IMR-90 (cell line): ENCODE data around the gene KIF3B. TPM values are rescaled to one million over a fixed set of nuclear protein-coding genes. Genes with fewer than 3 reads are reported as not detected.

Experiments
- ATAC-seq: fragments of 200-7000 bp; cut with Tn5 transposase; 2 replicates; pipeline ENCODE4 v1.9.1; 2020; ENCODE audit warnings: low read depth, mild to moderate bottlenecking, moderate library complexity
- BruUV-seq: library from RNA; stranded (reverse); fragments of 400-500 nt; replicated peaks from 2 replicates; lab custom pipeline; 2021; lab: Mats Ljungman, UMichigan
- CTCF ChIA-PET: fragments of 300-600 bp; formaldehyde crosslinking; extraction: SDS; loops from one replicate; lab custom pipeline; 2021; ENCODE audit warnings: antibody characterized with exemption; lab: Yijun Ruan, JAX
- POLR2A ChIA-PET: fragments of 300-600 bp; sonication (Branson Sonifier 250); formaldehyde crosslinking; loops from one replicate; lab custom pipeline; 2022; ENCODE audit warnings: antibody characterized with exemption; ENCODE audit not compliant: unreplicated experiment; lab: Charles Lee
- DNase-seq: peaks from one replicate; pipeline ENCODE4 v3.0.0; 2013
- H2AFZ ChIP-seq: replicated peaks from 2 replicates; pipeline ENCODE3; 2013; ENCODE audit warnings: low read length, mild to moderate bottlenecking; ENCODE audit not compliant: poor library complexity
- H2AK5ac ChIP-seq: 2 replicates; pipeline ENCODE4 v1.6.1; 2013; ENCODE audit warnings: low read depth, low read length, inconsistent platforms
- H2AK9ac ChIP-seq: replicated peaks from 2 replicates; pipeline ENCODE3; 2013; ENCODE audit warnings: mild to moderate bottlenecking, low read depth, low read length, moderate library complexity; ENCODE audit not compliant: poor library complexity
- H2BK120ac ChIP-seq: 2 replicates; pipeline ENCODE4 v1.6.1; 2013; ENCODE audit warnings: low read depth, low read length, inconsistent platforms
- H2BK15ac ChIP-seq: 3 replicates; pipeline ENCODE4 v1.6.1; 2013; ENCODE audit warnings: low read depth, low read length, inconsistent platforms
- H2BK20ac ChIP-seq: 2 replicates; pipeline ENCODE4 v1.6.1; 2013; ENCODE audit warnings: low read depth, mild to moderate bottlenecking, inconsistent platforms, low read length, moderate library complexity
- H2BK5ac ChIP-seq: 2 replicates; pipeline ENCODE4 v1.6.1; 2013; ENCODE audit warnings: mild to moderate bottlenecking, low read depth, low read length, inconsistent platforms; ENCODE audit not compliant: poor library complexity, severe bottlenecking
- H3K14ac ChIP-seq: replicated peaks from 2 replicates; pipeline ENCODE4 v1.6.1; 2013; ENCODE audit warnings: low read depth, low read length, inconsistent platforms
- H3K18ac ChIP-seq: 2 replicates; pipeline ENCODE4 v1.6.1; 2013; ENCODE audit warnings: low read depth, low read length, control low read depth
- H3K23ac ChIP-seq: 2 replicates; pipeline ENCODE4 v1.6.1; 2013; ENCODE audit warnings: low read depth, low read length, inconsistent platforms
- H3K27ac ChIP-seq: 2 replicates; pipeline ENCODE4 v1.5.1; 2013; ENCODE audit warnings: mild to moderate bottlenecking, control low read depth, low read length; ENCODE audit not compliant: insufficient read depth
- H3K27me3 ChIP-seq: 2 replicates; pipeline ENCODE4 v1.6.1; 2013; ENCODE audit warnings: low read length; ENCODE audit not compliant: control insufficient read depth, insufficient read depth
- H3K36me3 ChIP-seq: 2 replicates; pipeline ENCODE4 v1.6.1; 2013; ENCODE audit warnings: low read length, mixed read lengths; ENCODE audit not compliant: control insufficient read depth, insufficient read depth
- H3K4ac ChIP-seq: 2 replicates; pipeline ENCODE4 v1.6.1; 2013; ENCODE audit warnings: low read depth, low read length, inconsistent platforms
- H3K4me1 ChIP-seq: 2 replicates; pipeline ENCODE4 v1.6.1; 2013; ENCODE audit warnings: low read length, mixed read lengths; ENCODE audit not compliant: control insufficient read depth, insufficient read depth
- H3K4me2 ChIP-seq: 2 replicates; pipeline ENCODE4 v1.6.1; 2013; ENCODE audit warnings: low read depth, mild to moderate bottlenecking, control low read depth, low read length, moderate library complexity
- H3K4me3 ChIP-seq: 2 replicates; pipeline ENCODE4 v1.5.1; 2013; ENCODE audit warnings: low read depth, mild to moderate bottlenecking, control low read depth, low read length, moderate library complexity; ENCODE audit not compliant: insufficient read depth
- H3K56ac ChIP-seq: 2 replicates; pipeline ENCODE4 v1.6.1; 2013; ENCODE audit warnings: low read length, inconsistent platforms; ENCODE audit not compliant: insufficient read depth; ENCODE audit errors: extremely low read depth
- H3K79me1 ChIP-seq, 2 experiments: 2 replicates each; pipeline ENCODE4 v1.6.1; 2013; ENCODE audit warnings: low read length in 2 of 2, inconsistent platforms in 1 of 2, low read depth in 1 of 2
- H3K9ac ChIP-seq: 2 replicates; pipeline ENCODE4 v1.6.1; 2013; ENCODE audit warnings: low read depth, low read length, control low read depth
- H3K9me1 ChIP-seq: 2 replicates; pipeline ENCODE4 v1.6.1; 2013; ENCODE audit warnings: low read length, inconsistent platforms; ENCODE audit not compliant: insufficient read depth
- H3K9me3 ChIP-seq: 2 replicates; pipeline ENCODE4 v1.6.1; 2013; ENCODE audit warnings: low read length; ENCODE audit not compliant: control insufficient read depth, insufficient read depth
- H4K20me1 ChIP-seq: 2 replicates; pipeline ENCODE4 v1.6.1; 2013; ENCODE audit warnings: low read length, inconsistent platforms; ENCODE audit not compliant: insufficient read depth
- H4K5ac ChIP-seq: 2 replicates; pipeline ENCODE4 v1.6.1; 2013; ENCODE audit warnings: mild to moderate bottlenecking, low read depth, low read length, control low read depth
- H4K8ac ChIP-seq, 2 experiments: 2 replicates each; pipeline ENCODE4 v1.6.1; 2013; ENCODE audit warnings: low read depth in 2 of 2, low read length in 2 of 2, control low read depth in 1 of 2, inconsistent platforms in 1 of 2
- H4K91ac ChIP-seq: 2 replicates; pipeline ENCODE4 v1.6.1; 2013; ENCODE audit warnings: low read depth, low read length, inconsistent platforms; ENCODE audit not compliant: insufficient read depth
- CEBPB ChIP-seq: IDR thresholded peaks from 2 replicates; pipeline ENCODE4 v1.6.1; 2012; ENCODE audit warnings: low read depth, low read length, improper control_type of control experiment
- SMC3 ChIP-seq: fragments of 150-350 bp; IDR thresholded peaks from 2 replicates; pipeline ENCODE4 v1.6.1; 2016; ENCODE audit warnings: low read depth, mild to moderate bottlenecking, antibody characterized with exemption, low read length, moderate library complexity
- WGBS, 2 experiments: methylation state at CpG; one replicate each; pipeline versions ENCODE4 v1.1.5 to v1.1.7; 2013; ENCODE audit warnings: missing lambda C conversion rate in 2 of 2; ENCODE audit not compliant: insufficient read length in 1 of 2; ENCODE audit errors: extremely low coverage in 2 of 2; 5-methylcytosine and 5-hydroxymethylcytosine counted together
- dilution Hi-C: fragments of 300-500 bp; cut with HindIII; formaldehyde crosslinking; loops from one replicate; pipeline ENCODE4 v1.14.3; 2018; ENCODE audit warnings: low sequenced_read_pairs; ENCODE audit not compliant: unreplicated experiment
- in situ Hi-C: fragments of 300-500 bp; cut with MboI; formaldehyde crosslinking; loops from 3 replicates; pipeline ENCODE4 v1.14.3; 2019; ENCODE audit warnings: low sequenced_read_pairs, inconsistent platforms, mixed read lengths
- intact Hi-C: fragments of 100-400 bp; cut with micrococcal nuclease; formaldehyde crosslinking; loops from 2 replicates; pipeline ENCODE4 v1.10.0; 2022
- polyA plus RNA-seq, 3 experiments: library from polyadenylated mRNA; depleted of rRNA; stranded (reverse); fragments of >200 nt; gene quantifications; 2 replicates each; pipeline ENCODE4 v1.2.3, GENCODE V29; 2012; ENCODE audit warnings: low replicate concordance in 1 of 3
- total RNA-seq: library from RNA; depleted of rRNA; stranded (reverse); fragments of >200 nt; gene quantifications from 2 replicates; pipeline ENCODE4 v1.2.3, GENCODE V29; 2012
- TF ChIP-seq, protein P1 (sequence below): fragments of 150-350 bp; IDR thresholded peaks from 2 replicates; pipeline ENCODE4 v1.6.1; 2016; ENCODE audit warnings: low read depth, mild to moderate bottlenecking, low read length, moderate library complexity, borderline replicate concordance

Gene KIF3B
- total and polyA plus RNA-seq, 2 of the 4 experiments (the other 2 are of a cell fraction) = 17.1 to 28.1 TPM

DNA sequence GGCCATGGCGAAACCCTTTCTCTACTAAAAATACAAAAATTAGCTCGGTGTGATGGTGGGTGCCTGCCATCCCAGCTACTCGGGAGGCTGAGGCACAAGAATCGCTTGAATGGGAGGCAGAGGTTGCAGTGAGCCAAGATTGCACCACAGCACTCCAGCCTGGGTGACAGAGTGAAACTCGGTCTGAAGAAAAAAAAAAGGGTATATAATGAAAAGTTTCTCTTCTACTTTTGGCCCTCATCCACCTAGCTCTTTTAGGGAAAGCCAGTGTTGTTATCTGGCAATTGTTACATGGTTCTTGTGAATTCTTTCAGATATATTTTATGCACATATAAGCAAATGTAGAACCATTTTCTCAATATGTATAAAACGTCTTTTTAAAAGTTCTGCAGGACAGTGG lies 19.0 kb downstream of the KIF3B start:
- no peak overlapping the region for H2BK15ac ChIP-seq
- peaks cover 4% of the 10 kb centered on the region; the same call in 1 of the 2 replicates for H3K4me1 ChIP-seq
- no peak overlapping the region for H3K9ac ChIP-seq
- no peak overlapping the region for H2AK9ac ChIP-seq
- H2BK120ac ChIP-seq = no peak overlapping the region
- ChIA-PET POLR2A (no interaction called here), CTCF (interaction anchor here (0.6 kb wide), 1 partner anchor 12 kb away, joined by 5 read pairs; no protein-coding TSS in a partner anchor)
- no peak overlapping the region for H4K5ac ChIP-seq
- no peak overlapping the region for H3K14ac ChIP-seq
- H3K4ac ChIP-seq = no peak overlapping the region
- no peak overlapping the region for H2AFZ ChIP-seq
- H3K9me1 ChIP-seq = 0 out of 2 replicates have a peak, but pooled peaks cover 14% of the 10 kb centered on the region
- ATAC-seq (no peak; the same call in 1 of the 2 replicates), DNase-seq (peak; percentile 11)
- no peak overlapping the region for H3K56ac ChIP-seq
- H3K27ac ChIP-seq = peak overlapping the region; percentile 19; the same call in 1 of the 2 replicates
- no peak overlapping the region for H2BK5ac ChIP-seq
- in situ Hi-C loops (no loop called here), dilution Hi-C loops (no loop called here), intact Hi-C loops (no loop called here)
- peaks cover 17 to 52% of the 10 kb centered on the region in 2 experiments for H3K79me1 ChIP-seq
- no peak overlapping the region; the same call in 1 of the 2 replicates for H3K4me2 ChIP-seq
- no CpG with 5 or more reads among the region's 6 CpGs for WGBS, 2 experiments
- H4K20me1 ChIP-seq = peaks cover 17% of the 10 kb centered on the region; the same call in 1 of the 2 replicates
- TF ChIP-seq, protein P1, sequence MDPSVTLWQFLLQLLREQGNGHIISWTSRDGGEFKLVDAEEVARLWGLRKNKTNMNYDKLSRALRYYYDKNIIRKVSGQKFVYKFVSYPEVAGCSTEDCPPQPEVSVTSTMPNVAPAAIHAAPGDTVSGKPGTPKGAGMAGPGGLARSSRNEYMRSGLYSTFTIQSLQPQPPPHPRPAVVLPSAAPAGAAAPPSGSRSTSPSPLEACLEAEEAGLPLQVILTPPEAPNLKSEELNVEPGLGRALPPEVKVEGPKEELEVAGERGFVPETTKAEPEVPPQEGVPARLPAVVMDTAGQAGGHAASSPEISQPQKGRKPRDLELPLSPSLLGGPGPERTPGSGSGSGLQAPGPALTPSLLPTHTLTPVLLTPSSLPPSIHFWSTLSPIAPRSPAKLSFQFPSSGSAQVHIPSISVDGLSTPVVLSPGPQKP = no peak
- TF ChIP-seq SMC3 (no peak), CEBPB (peak; percentile 57)
- H4K91ac ChIP-seq = no peak overlapping the region
- no TSS peak for BruUV-seq
- no peaks in the 10 kb centered on the region for H3K27me3 ChIP-seq
- H2AK5ac ChIP-seq = no peak overlapping the region
- H3K36me3 ChIP-seq = no peaks in the 10 kb centered on the region
- H2BK20ac ChIP-seq = no peak overlapping the region
- H3K18ac ChIP-seq = no peak overlapping the region; the same call in 1 of the 2 replicates
- no peaks in the 10 kb centered on the region for H3K9me3 ChIP-seq
- H3K23ac ChIP-seq = no peak overlapping the region
- H4K8ac ChIP-seq = no peak overlapping the region
- H3K4me3 ChIP-seq = no peak overlapping the region
